Brain microvascular endothelial cell (primary cell): ENCODE results near the gene ANTXRL.

Experiments used
- DNase-seq: peaks from one replicate; pipeline ENCODE4 v3.0.0-alpha.2; 2020
- H3K27ac ChIP-seq: fragments of 250-450 bp; sonication (Bioruptor Pico); 2 replicates; pipeline ENCODE4 v1.5.1; 2020; ENCODE audit warnings: mild to moderate bottlenecking, moderate library complexity
- H3K27me3 ChIP-seq: fragments of 250-450 bp; sonication (Bioruptor Pico); replicated peaks from 2 replicates; pipeline ENCODE4 v1.5.1; 2020; ENCODE audit warnings: mild to moderate bottlenecking
- H3K36me3 ChIP-seq: fragments of 250-450 bp; sonication (Bioruptor Pico); replicated peaks from 2 replicates; pipeline ENCODE4 v1.5.1; 2020; ENCODE audit warnings: mild to moderate bottlenecking
- H3K4me3 ChIP-seq: 2 replicates; pipeline ENCODE4 v1.5.1; 2011; ENCODE audit warnings: low read depth, mild to moderate bottlenecking, control low read depth, low read length, moderate library complexity
- CTCF ChIP-seq: IDR thresholded peaks from 2 replicates; pipeline ENCODE4 v1.5.1; 2011; ENCODE audit warnings: low read depth, mild to moderate bottlenecking, moderate library complexity, low read length, control low read depth, inconsistent platforms; ENCODE audit errors: missing control alignments
- in situ Hi-C: cut with HindIII; loops from 2 replicates; pipeline ENCODE4 v1.10.0; 2017; ENCODE audit warnings: low sequenced_read_pairs, low pct_ligation_motif_present

The ANTXRL gene

GRCh38 chr10:46250481-46250880 lies 36.3 kb upstream of the ANTXRL start:
- in situ Hi-C loops, result no loop called here
- Histone ChIP-seq H3K27me3 (no peaks in the 10 kb centered on the region), H3K27ac (no peak overlapping the region), H3K4me3 (no peak overlapping the region), H3K36me3 (no peaks in the 10 kb centered on the region)
- TF ChIP-seq CTCF, result no peak
- no peak for DNase-seq

DNA sequence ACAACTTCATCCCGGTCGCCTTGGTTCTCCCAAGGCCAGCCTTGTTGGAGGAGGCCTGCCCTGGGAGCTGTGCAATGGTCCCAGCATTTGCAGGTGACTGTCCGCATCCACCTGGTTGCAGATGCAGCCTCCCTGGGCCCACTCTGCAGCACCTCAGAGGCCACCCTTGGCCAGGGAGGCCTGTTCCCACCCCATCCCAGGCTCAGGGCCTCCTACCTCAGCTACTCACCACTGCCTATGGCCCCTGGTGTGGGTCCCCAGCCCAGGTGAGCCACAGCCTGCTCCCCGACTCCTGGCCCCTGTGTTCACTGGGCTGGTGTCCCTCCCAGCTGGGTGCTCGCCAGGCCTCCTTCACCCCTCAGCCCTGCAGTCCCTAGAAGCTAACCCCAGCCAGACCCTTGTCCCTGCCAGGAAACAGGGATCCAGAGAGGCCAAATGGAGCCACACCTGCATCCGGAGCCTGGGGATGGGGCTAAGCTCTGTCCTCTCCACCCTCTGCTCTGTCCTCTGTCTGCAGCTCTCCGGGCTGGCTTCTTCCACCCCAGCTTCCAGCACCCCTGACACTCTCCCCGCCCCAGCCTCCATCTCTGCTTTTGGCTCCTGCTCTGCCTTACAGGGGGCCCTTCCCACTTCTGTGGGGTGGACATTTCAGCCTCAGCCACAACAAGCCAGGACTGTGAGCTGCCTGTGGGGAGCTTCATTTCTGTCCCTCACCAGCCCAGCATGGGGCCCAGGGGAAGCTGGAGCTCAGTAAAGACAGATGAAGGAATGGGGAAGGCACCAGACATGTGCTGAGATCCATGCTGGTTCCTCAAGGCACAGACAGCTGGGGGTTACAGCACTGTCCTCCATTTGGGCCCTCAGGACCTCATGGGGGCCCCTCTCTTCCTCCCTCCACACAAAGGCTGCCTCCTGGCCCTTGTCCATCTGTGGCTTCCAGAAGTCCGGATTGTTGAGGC lies 35.6 kb upstream of the ANTXRL start:
- no peak for TF ChIP-seq CTCF
- no peak overlapping the region for H3K4me3 ChIP-seq
- no peak for DNase-seq
- no peak overlapping the region for H3K27ac ChIP-seq
- no peaks in the 10 kb centered on the region for H3K36me3 ChIP-seq
- in situ Hi-C loops, result no loop called here
- H3K27me3 ChIP-seq, result no peaks in the 10 kb centered on the region

- TF ChIP-seq CTCF, result no peak
- no peak overlapping the region for H3K4me3 ChIP-seq
- in situ Hi-C loops, result no loop called here
- H3K27me3 ChIP-seq, result no peaks in the 10 kb centered on the region
- no peak for DNase-seq
- H3K36me3 ChIP-seq, result no peaks in the 10 kb centered on the region
- no peak overlapping the region for H3K27ac ChIP-seq
Measured at GRCh38 chr10:46251857-46252847, 34.6 kb upstream of the ANTXRL start.

DNA sequence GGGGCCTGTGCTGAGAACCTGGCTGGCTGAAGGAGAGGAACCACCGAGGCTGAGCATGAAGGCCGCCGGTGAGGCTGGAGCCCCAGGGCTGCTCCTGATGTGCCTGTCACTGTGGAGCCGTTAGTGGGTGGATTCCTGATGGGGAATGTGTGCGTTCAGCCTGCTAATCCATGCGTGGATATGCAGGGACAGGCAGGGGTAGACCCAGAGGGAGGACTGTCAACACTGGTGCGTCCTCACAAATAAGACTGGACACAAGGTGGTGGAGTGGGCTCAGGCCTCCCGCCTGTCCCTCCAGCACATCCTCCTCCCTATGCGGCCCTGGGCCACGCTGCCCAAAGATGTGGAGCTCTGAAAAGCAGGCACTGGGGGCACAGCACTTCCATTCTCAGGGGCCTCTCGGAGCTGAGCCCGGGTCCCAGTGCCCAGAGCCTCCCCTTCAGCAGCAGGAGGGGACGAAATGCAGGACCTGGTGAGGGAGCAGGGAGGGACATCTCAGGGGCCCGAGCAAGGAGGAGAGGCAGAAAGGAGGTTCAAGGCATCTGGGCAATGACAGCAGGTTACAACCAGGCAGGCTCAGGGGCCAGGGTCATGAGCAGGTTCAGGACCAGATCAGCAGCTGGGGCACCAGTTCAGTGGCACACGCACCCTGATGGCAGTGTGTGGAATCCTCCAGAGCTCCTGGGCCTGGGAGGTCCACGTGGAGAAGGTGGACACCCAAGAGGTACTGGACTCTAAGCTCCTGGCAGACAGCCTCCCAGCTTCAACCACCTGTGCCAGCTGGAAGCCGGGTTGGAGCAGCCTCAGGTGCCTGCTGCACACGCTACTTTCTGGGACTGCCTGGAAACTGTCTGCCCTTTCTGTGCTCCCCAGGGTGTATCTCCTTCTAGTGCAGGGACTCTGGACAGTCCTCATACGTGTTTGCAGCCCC lies 33.5 kb upstream of the ANTXRL start:
- no peak overlapping the region for H3K4me3 ChIP-seq
- H3K36me3 ChIP-seq, result no peaks in the 10 kb centered on the region
- in situ Hi-C loops, result no loop called here
- no peak overlapping the region for H3K27ac ChIP-seq
- DNase-seq, result no peak
- H3K27me3 ChIP-seq, result no peaks in the 10 kb centered on the region
- TF ChIP-seq CTCF, result no peak

DNA sequence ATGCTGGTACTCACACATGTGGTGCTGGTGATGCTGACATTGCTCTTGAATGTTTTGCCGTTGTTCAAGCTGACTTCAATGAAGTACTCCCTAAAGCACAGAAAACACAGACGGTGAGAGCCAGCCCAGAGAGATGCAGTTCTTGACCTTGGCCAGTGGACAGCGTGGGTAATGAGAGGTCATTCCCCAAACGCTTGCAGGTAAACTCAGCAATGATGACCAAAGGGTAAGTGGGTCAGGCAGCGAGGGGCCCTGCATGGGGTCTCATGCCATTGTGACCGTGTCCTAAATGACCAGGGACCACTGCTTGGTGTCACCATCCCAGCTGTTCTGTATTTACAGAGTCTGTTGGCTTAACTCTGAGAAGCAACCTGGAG lies 32.8 kb upstream of the ANTXRL start:
- in situ Hi-C loops, result no loop called here
- no peak for TF ChIP-seq CTCF
- H3K4me3 ChIP-seq, result no peak overlapping the region
- no peak for DNase-seq
- no peaks in the 10 kb centered on the region for H3K36me3 ChIP-seq
- no peaks in the 10 kb centered on the region for H3K27me3 ChIP-seq
- no peak overlapping the region for H3K27ac ChIP-seq
